Measurements from ENCODE around the gene CELF4. TPM values are rescaled to one million over a fixed set of nuclear protein-coding genes. Genes with fewer than 3 reads are reported as not detected.

The CELF4 gene
- total and polyA plus RNA-seq, 10 of the 15 experiments (the other 5 are each of a cell fraction or from before 2014, with no cell fraction given) = 0.03 to 0.32 TPM; not detected in 8

- Histone ChIP-seq H4K20me1 (ENCODE audit: control insufficient read depth, insufficient read depth) (no peaks in the 10 kb centered on the region), H3K9ac (ENCODE audit: control insufficient read depth, insufficient read depth, low read length) (no peak overlapping the region), H2AFZ (ENCODE audit: control insufficient read depth, low read depth, low read length) (no peak overlapping the region), H3K36me3 (ENCODE audit: control insufficient read depth in 2 of 2, insufficient read depth in 2 of 2, low read length in 1 of 2) (no peaks in the 10 kb centered on the region), H3K27me3 (replicated peaks in 1 of 2; ENCODE audit: control insufficient read depth in 2 of 2, insufficient read depth in 2 of 2, low read length in 1 of 2) (no peaks in the 10 kb centered on the region), H3K4me2 (ENCODE audit: control insufficient read depth, insufficient read depth) (no peak overlapping the region), H3K4me3 (no peak overlapping the region), H3K79me2 (ENCODE audit: control insufficient read depth, insufficient read depth, low read length) (no peaks in the 10 kb centered on the region), H3K9me3 (replicated peaks; ENCODE audit: control insufficient read depth, insufficient read depth, low read length) (no peaks in the 10 kb centered on the region), H3K27ac (ENCODE audit: control insufficient read depth, insufficient read depth) (no peak overlapping the region), H3K4me1 (ENCODE audit: control insufficient read depth, insufficient read depth, low read length) (no peaks in the 10 kb centered on the region; the same call in 1 of the 2 replicates)
- ChIA-PET POLR2A (no interaction called here), SMC1A (ENCODE audit: uncharacterized antibody, unreplicated experiment) (no interaction called here), CTCF (interaction anchor here (1.3 kb wide), 1 partner anchor 44 kb away, joined by 3 read pairs; no protein-coding TSS in a partner anchor), RAD21 (ENCODE audit: unreplicated experiment) (interaction anchor here (2.5 kb wide), 1 partner anchor 44 kb away, joined by 11 read pairs; no protein-coding TSS in a partner anchor)
- ATAC-seq (no peak), DNase-seq (ENCODE audit: low read depth, low spot score) (no peak), FAIRE-seq (no peak)
- under 1% methylated on average over 15 of the region's 15 CpGs for WGBS (ENCODE audit: insufficient coverage, insufficient replicate concordance, low lambda C conversion rate, missing lambda C conversion rate)
- in situ Hi-C loops (cut with MboI) = no loop called here
- intact Hi-C loops (cut with micrococcal nuclease; ENCODE audit: unreplicated experiment) = no loop called here
- TF ChIP-seq HDAC6 (IDR thresholded peaks at IDR 0.05; ENCODE audit: unreplicated experiment) (no peak), SMC3 (IDR thresholded peaks at IDR 0.05; ENCODE audit: borderline replicate concordance, low read length) (no peak), ZSCAN29 (IDR thresholded peaks at IDR 0.05) (no peak), RFX5 (IDR thresholded peaks at IDR 0.05; ENCODE audit: low read depth, low read length) (no peak), ZNF207 (IDR thresholded peaks at IDR 0.05; ENCODE audit: borderline replicate concordance) (no peak), TARDBP (IDR thresholded peaks at IDR 0.05; ENCODE audit: borderline replicate concordance) (no peak)
- TF ChIP-seq, protein P1, sequence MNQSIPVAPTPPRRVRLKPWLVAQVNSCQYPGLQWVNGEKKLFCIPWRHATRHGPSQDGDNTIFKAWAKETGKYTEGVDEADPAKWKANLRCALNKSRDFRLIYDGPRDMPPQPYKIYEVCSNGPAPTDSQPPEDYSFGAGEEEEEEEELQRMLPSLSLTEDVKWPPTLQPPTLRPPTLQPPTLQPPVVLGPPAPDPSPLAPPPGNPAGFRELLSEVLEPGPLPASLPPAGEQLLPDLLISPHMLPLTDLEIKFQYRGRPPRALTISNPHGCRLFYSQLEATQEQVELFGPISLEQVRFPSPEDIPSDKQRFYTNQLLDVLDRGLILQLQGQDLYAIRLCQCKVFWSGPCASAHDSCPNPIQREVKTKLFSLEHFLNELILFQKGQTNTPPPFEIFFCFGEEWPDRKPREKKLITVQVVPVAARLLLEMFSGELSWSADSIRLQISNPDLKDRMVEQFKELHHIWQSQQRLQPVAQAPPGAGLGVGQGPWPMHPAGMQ (IDR thresholded peaks at IDR 0.05; ENCODE audit: borderline replicate concordance) = no peak
- BruUV-seq (replicated peaks) = no TSS peak
These were observed 129.6 kb downstream of the CELF4 start for GRCh38 chr18:37435996-37436395.

All from GM12878 (cell line).